ENCODE data around the gene KCNH8.

The KCNH8 gene

DNA sequence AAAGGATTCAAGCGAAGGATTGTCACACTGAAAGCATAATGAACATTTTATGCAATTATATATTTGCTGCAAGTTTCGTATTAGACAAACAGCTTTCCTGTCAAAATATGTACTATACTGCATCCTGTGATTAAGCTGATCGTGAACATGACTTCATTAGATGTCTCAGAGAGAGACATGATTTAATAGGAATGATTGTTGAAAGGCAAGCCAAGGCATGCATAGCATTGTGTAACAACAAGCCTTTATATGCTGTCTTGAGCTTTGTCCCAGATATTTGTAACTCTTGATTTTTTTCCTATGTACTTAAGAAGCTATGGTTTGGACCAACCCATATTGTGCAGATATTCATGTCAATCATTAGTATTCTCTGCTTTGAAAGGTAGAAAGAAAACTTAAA, 309.1 kb downstream of the KCNH8 start:
- Histone ChIP-seq H3K27me3 (ENCODE audit: low read depth, low read length) (no peaks in the 10 kb centered on the region), H3K27ac (ENCODE audit: low read length) (no peak overlapping the region), H3K9me3 (ENCODE audit: insufficient read depth, low read length) (no peaks in the 10 kb centered on the region; the same call in 1 of the 2 replicates), H2AFZ (ENCODE audit: low read depth, low read length) (no peak overlapping the region), H3K9ac (ENCODE audit: low read length) (no peak overlapping the region), H3K4me3 (ENCODE audit: low read length) (no peak overlapping the region), H3K36me3 (replicated peaks; ENCODE audit: low read depth, low read length) (no peaks in the 10 kb centered on the region), H4K20me1 (ENCODE audit: insufficient read depth, low read length) (no peaks in the 10 kb centered on the region), H3K4me2 (ENCODE audit: low read length) (no peak overlapping the region), H3K4me1 (ENCODE audit: low read length) (no peaks in the 10 kb centered on the region), H3K79me2 (ENCODE audit: low read length) (no peaks in the 10 kb centered on the region)
- TF ChIP-seq EZH2phosphoT487 (IDR thresholded peaks at IDR 0.05; ENCODE audit: low read depth) = no peak
- TF ChIP-seq, protein P1, sequence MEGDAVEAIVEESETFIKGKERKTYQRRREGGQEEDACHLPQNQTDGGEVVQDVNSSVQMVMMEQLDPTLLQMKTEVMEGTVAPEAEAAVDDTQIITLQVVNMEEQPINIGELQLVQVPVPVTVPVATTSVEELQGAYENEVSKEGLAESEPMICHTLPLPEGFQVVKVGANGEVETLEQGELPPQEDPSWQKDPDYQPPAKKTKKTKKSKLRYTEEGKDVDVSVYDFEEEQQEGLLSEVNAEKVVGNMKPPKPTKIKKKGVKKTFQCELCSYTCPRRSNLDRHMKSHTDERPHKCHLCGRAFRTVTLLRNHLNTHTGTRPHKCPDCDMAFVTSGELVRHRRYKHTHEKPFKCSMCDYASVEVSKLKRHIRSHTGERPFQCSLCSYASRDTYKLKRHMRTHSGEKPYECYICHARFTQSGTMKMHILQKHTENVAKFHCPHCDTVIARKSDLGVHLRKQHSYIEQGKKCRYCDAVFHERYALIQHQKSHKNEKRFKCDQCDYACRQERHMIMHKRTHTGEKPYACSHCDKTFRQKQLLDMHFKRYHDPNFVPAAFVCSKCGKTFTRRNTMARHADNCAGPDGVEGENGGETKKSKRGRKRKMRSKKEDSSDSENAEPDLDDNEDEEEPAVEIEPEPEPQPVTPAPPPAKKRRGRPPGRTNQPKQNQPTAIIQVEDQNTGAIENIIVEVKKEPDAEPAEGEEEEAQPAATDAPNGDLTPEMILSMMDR (IDR thresholded peaks at IDR 0.05; ENCODE audit: low read depth, low read length) = no peak

DNA sequence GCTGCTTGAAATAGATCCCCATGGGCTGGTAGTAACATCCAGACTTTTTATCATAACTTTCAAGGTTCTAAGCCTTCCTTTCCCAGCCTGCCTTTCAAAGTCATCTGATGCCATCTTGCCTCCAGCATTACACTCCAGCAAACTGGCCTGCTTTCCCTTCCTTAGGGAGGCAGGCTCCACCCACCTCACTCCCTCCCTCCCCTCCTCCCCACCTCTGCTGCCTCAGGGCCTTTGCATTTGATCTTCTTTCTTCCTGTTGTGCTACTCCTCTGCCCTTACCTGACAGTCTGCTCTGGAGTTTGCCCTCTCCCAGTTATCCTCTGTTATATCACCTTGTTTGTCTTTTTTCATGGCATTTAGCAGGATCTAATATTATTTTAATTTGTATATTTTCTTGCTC, 319.5 kb downstream of the KCNH8 start:
- Histone ChIP-seq H3K9ac (ENCODE audit: low read length) (no peak overlapping the region), H3K9me3 (ENCODE audit: insufficient read depth, low read length) (no peaks in the 10 kb centered on the region), H3K4me3 (ENCODE audit: low read length) (no peak overlapping the region), H3K4me2 (ENCODE audit: low read length) (no peak overlapping the region), H3K27ac (ENCODE audit: low read length) (no peak overlapping the region), H3K27me3 (ENCODE audit: low read depth, low read length) (no peaks in the 10 kb centered on the region), H4K20me1 (ENCODE audit: insufficient read depth, low read length) (no peaks in the 10 kb centered on the region), H3K36me3 (replicated peaks; ENCODE audit: low read depth, low read length) (no peaks in the 10 kb centered on the region), H3K79me2 (ENCODE audit: low read length) (no peaks in the 10 kb centered on the region), H2AFZ (ENCODE audit: low read depth, low read length) (no peak overlapping the region), H3K4me1 (ENCODE audit: low read length) (peaks cover 11% of the 10 kb centered on the region)
- TF ChIP-seq, protein P1 (IDR thresholded peaks at IDR 0.05; ENCODE audit: low read depth, low read length) = no peak
- no peak for TF ChIP-seq EZH2phosphoT487 (IDR thresholded peaks at IDR 0.05; ENCODE audit: low read depth)

DNA sequence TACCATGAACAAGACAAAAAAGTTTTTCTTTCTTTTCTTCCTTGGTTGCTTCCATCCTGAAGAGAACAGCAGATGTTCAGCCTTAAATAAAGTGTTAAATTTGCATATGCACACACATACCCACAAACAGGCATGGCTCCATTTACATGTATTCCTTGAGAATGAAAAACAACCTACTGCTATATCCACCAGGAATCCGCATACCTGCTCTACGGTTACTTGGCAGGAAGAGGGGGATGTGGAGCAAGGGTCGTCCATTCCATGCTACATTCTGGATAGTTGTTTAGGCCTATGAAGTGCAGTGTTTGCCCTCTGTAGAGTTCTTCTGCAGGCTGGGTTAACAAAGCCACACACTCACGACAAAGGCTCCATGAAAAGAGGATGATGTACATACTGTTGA, 322.8 kb downstream of the KCNH8 start:
- Histone ChIP-seq H3K79me2 (ENCODE audit: low read length) (no peaks in the 10 kb centered on the region), H3K36me3 (replicated peaks; ENCODE audit: low read depth, low read length) (no peaks in the 10 kb centered on the region), H2AFZ (ENCODE audit: low read depth, low read length) (no peak overlapping the region), H3K4me1 (ENCODE audit: low read length) (peaks cover 11% of the 10 kb centered on the region), H3K4me2 (ENCODE audit: low read length) (no peak overlapping the region), H3K9me3 (ENCODE audit: insufficient read depth, low read length) (no peaks in the 10 kb centered on the region), H3K9ac (ENCODE audit: low read length) (no peak overlapping the region), H3K4me3 (ENCODE audit: low read length) (no peak overlapping the region), H3K27me3 (ENCODE audit: low read depth, low read length) (no peaks in the 10 kb centered on the region), H4K20me1 (ENCODE audit: insufficient read depth, low read length) (no peaks in the 10 kb centered on the region), H3K27ac (ENCODE audit: low read length) (no peak overlapping the region)
- TF ChIP-seq, protein P1 (IDR thresholded peaks at IDR 0.05; ENCODE audit: low read depth, low read length) = no peak

DNA sequence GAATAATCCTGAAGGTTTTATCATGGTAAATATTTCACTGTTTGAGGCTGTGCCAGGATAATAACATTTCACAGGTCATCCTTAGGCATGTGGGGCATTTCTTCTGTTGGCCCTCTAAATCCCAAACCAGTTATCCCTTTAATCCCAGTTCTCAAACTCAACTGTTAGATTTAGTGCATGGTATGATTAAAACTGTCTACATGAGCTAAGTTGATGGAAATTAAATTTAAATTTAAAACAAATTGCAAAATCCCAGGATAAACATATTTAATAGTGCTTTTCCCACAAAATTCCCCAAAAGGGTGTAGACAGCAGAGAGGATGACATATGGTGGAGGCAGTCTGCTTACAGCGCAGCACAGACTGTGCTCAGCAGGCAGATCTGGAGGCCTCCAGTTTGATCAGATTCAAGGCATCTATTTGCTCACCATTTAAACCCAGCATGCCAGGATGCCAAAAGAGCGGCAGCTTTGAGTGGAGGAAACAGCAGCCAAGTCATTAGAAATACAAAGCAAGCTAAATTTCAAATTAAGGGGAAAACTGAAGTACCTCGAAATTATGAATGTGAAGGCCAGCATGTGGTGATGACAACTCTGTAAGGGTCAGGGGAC, 325.8 kb downstream of the KCNH8 start:
- no peak for TF ChIP-seq EZH2phosphoT487 (IDR thresholded peaks at IDR 0.05; ENCODE audit: low read depth)
- TF ChIP-seq, protein P1 (IDR thresholded peaks at IDR 0.05; ENCODE audit: low read depth, low read length) = no peak
- H3K4me3 ChIP-seq (ENCODE audit: low read length) = no peak overlapping the region
- no peaks in the 10 kb centered on the region for H3K79me2 ChIP-seq (ENCODE audit: low read length)
- H2AFZ ChIP-seq (ENCODE audit: low read depth, low read length) = no peak overlapping the region
- H3K27ac ChIP-seq (ENCODE audit: low read length) = no peak overlapping the region
- no peaks in the 10 kb centered on the region for H3K4me1 ChIP-seq (ENCODE audit: low read length)
- H3K9ac ChIP-seq (ENCODE audit: low read length) = no peak overlapping the region
- no peak overlapping the region for H3K4me2 ChIP-seq (ENCODE audit: low read length)
- no peaks in the 10 kb centered on the region for H3K9me3 ChIP-seq (ENCODE audit: insufficient read depth, low read length)
- no peaks in the 10 kb centered on the region for H3K36me3 ChIP-seq (replicated peaks; ENCODE audit: low read depth, low read length)
- H3K27me3 ChIP-seq (ENCODE audit: low read depth, low read length) = no peaks in the 10 kb centered on the region
- H4K20me1 ChIP-seq (ENCODE audit: insufficient read depth, low read length) = no peaks in the 10 kb centered on the region

Measured in OCI-LY3 (cell line).